ENCODE results near the gene NPAS3.

Gene NPAS3

GRCh38 chr14:33035416-33036194 is 96.9 kb downstream of the NPAS3 start:
- Histone ChIP-seq H3K4me3 (ENCODE audit: low read depth in 1 of 5, low read length in 5 of 5) (no peak overlapping the region), H3K27me3 (ENCODE audit: control insufficient read depth in 5 of 5, insufficient read depth in 4 of 5, low read length in 5 of 5) (no peaks in the 10 kb centered on the region), H3K36me3 (ENCODE audit: control insufficient read depth in 5 of 5, insufficient read depth in 5 of 5, low read length in 5 of 5) (no peaks in the 10 kb centered on the region), H3K9ac (ENCODE audit: low read length in 5 of 5) (no peak overlapping the region), H3K4me1 (ENCODE audit: control insufficient read depth in 5 of 5, insufficient read depth in 5 of 5, low read length in 5 of 5) (peaks cover 0 to 3% (median under 1%) of the 10 kb centered on the region in 5 donors), H3K9me3 (ENCODE audit: control insufficient read depth in 5 of 5, low read length in 5 of 5) (no peaks in the 10 kb centered on the region), H3K27ac (ENCODE audit: low read depth, low read length) (no peak overlapping the region)

- Histone ChIP-seq H3K9me3 (ENCODE audit: control insufficient read depth in 5 of 5, low read length in 5 of 5) (peaks cover 0 to 6% (median 5%) of the 10 kb centered on the region in 5 donors), H3K4me1 (ENCODE audit: control insufficient read depth in 5 of 5, insufficient read depth in 5 of 5, low read length in 5 of 5) (no peaks in the 10 kb centered on the region), H3K27me3 (ENCODE audit: control insufficient read depth in 5 of 5, insufficient read depth in 4 of 5, low read length in 5 of 5) (no peaks in the 10 kb centered on the region), H3K9ac (ENCODE audit: low read length in 5 of 5) (no peak overlapping the region), H3K36me3 (ENCODE audit: control insufficient read depth in 5 of 5, insufficient read depth in 5 of 5, low read length in 5 of 5) (no peaks in the 10 kb centered on the region), H3K27ac (ENCODE audit: low read depth, low read length) (no peak overlapping the region), H3K4me3 (ENCODE audit: low read depth in 1 of 5, low read length in 5 of 5) (no peak overlapping the region)
These were observed 100.6 kb downstream of the NPAS3 start for GRCh38 chr14:33039311-33039710.

DNA sequence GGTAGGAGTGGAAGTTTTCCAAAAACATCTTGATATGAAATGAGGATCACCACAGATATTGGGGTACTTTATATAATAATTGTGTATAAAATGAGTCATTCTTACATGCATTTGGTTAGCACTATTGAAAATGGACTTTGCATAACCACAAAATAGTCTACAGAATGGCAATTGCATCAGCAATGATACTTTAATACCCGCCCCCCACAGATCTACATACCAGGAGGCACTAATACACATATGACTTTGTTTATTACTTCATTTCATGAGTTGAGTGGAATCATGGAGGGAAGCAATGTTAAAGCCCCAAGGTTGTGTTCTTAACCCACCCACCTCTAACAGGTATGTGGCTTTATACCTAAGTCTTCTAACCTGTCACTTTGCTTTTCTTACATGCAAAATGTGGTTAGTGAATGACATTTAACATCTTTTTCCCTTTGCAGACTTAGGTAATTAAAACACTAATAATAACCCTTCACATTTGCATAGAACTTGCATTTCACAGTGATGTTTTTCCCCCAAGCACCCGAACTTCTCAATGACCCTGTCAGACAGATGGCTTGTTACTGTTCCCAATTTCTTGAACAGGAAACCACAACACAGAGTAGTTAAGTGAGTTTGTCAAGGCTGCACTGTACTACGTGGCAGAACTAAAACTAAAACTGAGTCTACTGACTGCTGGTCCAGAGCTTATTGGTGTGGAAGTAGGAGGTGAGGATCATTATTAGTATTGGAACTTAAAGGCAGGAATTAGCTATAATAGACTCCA is 101.9 kb downstream of the NPAS3 start:
- Histone ChIP-seq H3K4me1 (ENCODE audit: control insufficient read depth in 5 of 5, insufficient read depth in 5 of 5, low read length in 5 of 5) (no peaks in the 10 kb centered on the region), H3K36me3 (ENCODE audit: control insufficient read depth in 5 of 5, insufficient read depth in 5 of 5, low read length in 5 of 5) (no peaks in the 10 kb centered on the region), H3K9ac (ENCODE audit: low read length in 5 of 5) (no peak overlapping the region), H3K9me3 (ENCODE audit: control insufficient read depth in 5 of 5, low read length in 5 of 5) (peaks cover 0 to 12% (median 8%) of the 10 kb centered on the region in 5 donors), H3K27ac (ENCODE audit: low read depth, low read length) (no peak overlapping the region), H3K27me3 (ENCODE audit: control insufficient read depth in 5 of 5, insufficient read depth in 4 of 5, low read length in 5 of 5) (no peaks in the 10 kb centered on the region), H3K4me3 (ENCODE audit: low read depth in 1 of 5, low read length in 5 of 5) (no peak overlapping the region)

GRCh38 chr14:33042591-33042990 is 103.9 kb downstream of the NPAS3 start:
- no peaks in the 10 kb centered on the region for H3K36me3 ChIP-seq (ENCODE audit: control insufficient read depth in 5 of 5, insufficient read depth in 5 of 5, low read length in 5 of 5)
- H3K9ac ChIP-seq (ENCODE audit: low read length in 5 of 5): no peak overlapping the region
- H3K27ac ChIP-seq (ENCODE audit: low read depth, low read length): no peak overlapping the region
- H3K4me3 ChIP-seq (ENCODE audit: low read depth in 1 of 5, low read length in 5 of 5): no peak overlapping the region
- no peaks in the 10 kb centered on the region for H3K27me3 ChIP-seq (ENCODE audit: control insufficient read depth in 5 of 5, insufficient read depth in 4 of 5, low read length in 5 of 5)
- peaks cover 0 to 12% (median 8%) of the 10 kb centered on the region in 5 donors for H3K9me3 ChIP-seq (ENCODE audit: control insufficient read depth in 5 of 5, low read length in 5 of 5)
- H3K4me1 ChIP-seq (ENCODE audit: control insufficient read depth in 5 of 5, insufficient read depth in 5 of 5, low read length in 5 of 5): no peaks in the 10 kb centered on the region

GRCh38 chr14:33045760-33046159 is 107.1 kb downstream of the NPAS3 start:
- no peaks in the 10 kb centered on the region for H3K36me3 ChIP-seq (ENCODE audit: control insufficient read depth in 5 of 5, insufficient read depth in 5 of 5, low read length in 5 of 5)
- no peaks in the 10 kb centered on the region for H3K27me3 ChIP-seq (ENCODE audit: control insufficient read depth in 5 of 5, insufficient read depth in 4 of 5, low read length in 5 of 5)
- H3K9me3 ChIP-seq (ENCODE audit: control insufficient read depth in 5 of 5, low read length in 5 of 5): peaks cover 0 to 12% (median 8%) of the 10 kb centered on the region in 5 donors
- H3K4me3 ChIP-seq (ENCODE audit: low read depth in 1 of 5, low read length in 5 of 5): no peak overlapping the region
- H3K4me1 ChIP-seq (ENCODE audit: control insufficient read depth in 5 of 5, insufficient read depth in 5 of 5, low read length in 5 of 5): no peaks in the 10 kb centered on the region
- no peak overlapping the region for H3K27ac ChIP-seq (ENCODE audit: low read depth, low read length)
- H3K9ac ChIP-seq (ENCODE audit: low read length in 5 of 5): no peak overlapping the region

GRCh38 chr14:33052943-33053342 is 114.3 kb downstream of the NPAS3 start:
- H3K27ac ChIP-seq (ENCODE audit: low read depth, low read length): no peak overlapping the region

DNA sequence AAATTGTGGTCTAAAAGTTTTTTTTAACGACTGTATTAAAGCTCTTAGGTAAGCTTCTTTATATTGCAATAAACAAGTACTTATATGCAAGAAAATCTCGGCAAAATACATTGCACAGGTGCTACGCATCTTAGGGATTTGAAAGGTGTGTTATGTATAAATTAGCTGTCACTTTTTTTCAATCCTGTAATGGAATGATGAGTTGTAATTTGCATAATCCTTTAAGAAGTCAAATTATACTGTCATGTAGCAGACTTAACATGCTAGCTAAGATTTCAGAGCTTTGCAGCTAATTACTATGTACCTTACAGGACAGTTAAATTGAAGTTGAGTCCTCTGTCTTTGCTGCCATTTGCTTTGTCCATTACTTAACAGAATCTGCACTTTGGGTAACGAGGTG is 117.5 kb downstream of the NPAS3 start:
- Histone ChIP-seq H3K27me3 (ENCODE audit: control insufficient read depth in 5 of 5, insufficient read depth in 4 of 5, low read length in 5 of 5) (no peaks in the 10 kb centered on the region), H3K9ac (ENCODE audit: low read length in 5 of 5) (no peak overlapping the region), H3K4me1 (ENCODE audit: control insufficient read depth in 5 of 5, insufficient read depth in 5 of 5, low read length in 5 of 5) (no peaks in the 10 kb centered on the region), H3K9me3 (ENCODE audit: control insufficient read depth in 5 of 5, low read length in 5 of 5) (no peaks in the 10 kb centered on the region), H3K36me3 (ENCODE audit: control insufficient read depth in 5 of 5, insufficient read depth in 5 of 5, low read length in 5 of 5) (no peaks in the 10 kb centered on the region), H3K4me3 (ENCODE audit: low read depth in 1 of 5, low read length in 5 of 5) (no peak overlapping the region), H3K27ac (ENCODE audit: low read depth, low read length) (no peak overlapping the region)

More at GRCh38 chr14:33052943-33053342, 114.3 kb downstream of the NPAS3 start:
- Histone ChIP-seq H3K4me1 (ENCODE audit: control insufficient read depth in 5 of 5, insufficient read depth in 5 of 5, low read length in 5 of 5) (no peaks in the 10 kb centered on the region), H3K9me3 (ENCODE audit: control insufficient read depth in 5 of 5, low read length in 5 of 5) (no peaks in the 10 kb centered on the region), H3K36me3 (ENCODE audit: control insufficient read depth in 5 of 5, insufficient read depth in 5 of 5, low read length in 5 of 5) (no peaks in the 10 kb centered on the region), H3K27me3 (ENCODE audit: control insufficient read depth in 5 of 5, insufficient read depth in 4 of 5, low read length in 5 of 5) (no peaks in the 10 kb centered on the region), H3K4me3 (ENCODE audit: low read depth in 1 of 5, low read length in 5 of 5) (no peak overlapping the region), H3K9ac (ENCODE audit: low read length in 5 of 5) (no peak overlapping the region)

GRCh38 chr14:33057585-33057984 is 118.9 kb downstream of the NPAS3 start:
- no peaks in the 10 kb centered on the region for H3K9me3 ChIP-seq (ENCODE audit: control insufficient read depth in 5 of 5, low read length in 5 of 5)
- no peak overlapping the region for H3K9ac ChIP-seq (ENCODE audit: low read length in 5 of 5)
- no peak overlapping the region for H3K27ac ChIP-seq (ENCODE audit: low read depth, low read length)
- no peaks in the 10 kb centered on the region for H3K36me3 ChIP-seq (ENCODE audit: control insufficient read depth in 5 of 5, insufficient read depth in 5 of 5, low read length in 5 of 5)
- H3K27me3 ChIP-seq (ENCODE audit: control insufficient read depth in 5 of 5, insufficient read depth in 4 of 5, low read length in 5 of 5): no peaks in the 10 kb centered on the region
- H3K4me1 ChIP-seq (ENCODE audit: control insufficient read depth in 5 of 5, insufficient read depth in 5 of 5, low read length in 5 of 5): no peaks in the 10 kb centered on the region
- no peak overlapping the region for H3K4me3 ChIP-seq (ENCODE audit: low read depth in 1 of 5, low read length in 5 of 5)

GRCh38 chr14:33061667-33062325 is 123.1 kb downstream of the NPAS3 start:
- Histone ChIP-seq H3K27me3 (ENCODE audit: control insufficient read depth in 5 of 5, insufficient read depth in 4 of 5, low read length in 5 of 5) (no peaks in the 10 kb centered on the region), H3K9ac (ENCODE audit: low read length in 5 of 5) (no peak overlapping the region), H3K9me3 (ENCODE audit: control insufficient read depth in 5 of 5, low read length in 5 of 5) (no peaks in the 10 kb centered on the region), H3K36me3 (ENCODE audit: control insufficient read depth in 5 of 5, insufficient read depth in 5 of 5, low read length in 5 of 5) (no peaks in the 10 kb centered on the region), H3K4me3 (ENCODE audit: low read depth in 1 of 5, low read length in 5 of 5) (no peak overlapping the region), H3K4me1 (ENCODE audit: control insufficient read depth in 5 of 5, insufficient read depth in 5 of 5, low read length in 5 of 5) (no peaks in the 10 kb centered on the region), H3K27ac (ENCODE audit: low read depth, low read length) (no peak overlapping the region)

DNA sequence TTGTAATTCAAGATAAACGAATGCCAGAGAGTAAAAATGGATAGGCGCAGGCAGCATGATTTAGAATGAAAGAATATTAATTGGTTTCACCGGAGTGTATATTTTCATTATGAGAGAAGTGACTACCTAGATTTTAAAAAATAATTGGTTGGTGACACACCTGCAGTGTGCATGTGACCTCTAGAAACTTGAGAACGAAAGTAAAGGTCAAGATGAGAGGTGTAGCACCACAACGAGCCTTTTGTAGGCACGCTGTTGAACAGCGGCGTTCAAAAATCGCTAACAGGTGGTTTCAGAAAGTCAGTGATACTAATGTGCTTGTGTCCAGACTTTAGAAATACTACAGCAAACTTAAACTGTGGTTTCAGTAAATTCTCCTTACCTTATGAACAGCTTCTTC is 123.8 kb downstream of the NPAS3 start:
- Histone ChIP-seq H3K9me3 (ENCODE audit: control insufficient read depth in 5 of 5, low read length in 5 of 5) (no peaks in the 10 kb centered on the region), H3K27me3 (ENCODE audit: control insufficient read depth in 5 of 5, insufficient read depth in 4 of 5, low read length in 5 of 5) (no peaks in the 10 kb centered on the region), H3K27ac (ENCODE audit: low read depth, low read length) (no peak overlapping the region), H3K4me1 (ENCODE audit: control insufficient read depth in 5 of 5, insufficient read depth in 5 of 5, low read length in 5 of 5) (no peaks in the 10 kb centered on the region), H3K36me3 (ENCODE audit: control insufficient read depth in 5 of 5, insufficient read depth in 5 of 5, low read length in 5 of 5) (no peaks in the 10 kb centered on the region), H3K4me3 (ENCODE audit: low read depth in 1 of 5, low read length in 5 of 5) (no peak overlapping the region), H3K9ac (ENCODE audit: low read length in 5 of 5) (no peak overlapping the region)
